CMK (cell line): ENCODE results near the gene YPEL3.
"Not testable (repeated sequence)": the region's sequence is repeated elsewhere in the genome, so short reads cannot be mapped to it uniquely, and the experiment has no call there.

ENCODE experiments used
- DNase-seq: peaks from one replicate; pipeline ENCODE4 v3.0.0-alpha.2; 2010; ENCODE audit warnings: low read depth

YPEL3 gene

GRCh38 chr16:30116291-30117207, 20.5 kb upstream of the YPEL3 start:
- no peak for DNase-seq

- DNase-seq: no peak
These were observed 19.2 kb upstream of the YPEL3 start for GRCh38 chr16:30115238-30115637.

GRCh38 chr16:30114833-30115232, 18.8 kb upstream of the YPEL3 start:
- DNase-seq: not testable (repeated sequence)

- no peak for DNase-seq
These were observed 18.4 kb upstream of the YPEL3 start for GRCh38 chr16:30114411-30114810.

- no peak for DNase-seq
These were observed 17.8 kb upstream of the YPEL3 start for GRCh38 chr16:30113711-30114333.

GRCh38 chr16:30113031-30113710, 17.2 kb upstream of the YPEL3 start, which contains the start of gene GDPD3:
Gene GDPD3 (minus strand): TSS chr16:30113537. CDS start chr16:30113478, 59 bp downstream.
- DNase-seq: no peak

- DNase-seq: no peak
These were observed 16.4 kb upstream of the YPEL3 start for GRCh38 chr16:30112197-30113030.

- no peak for DNase-seq
These were observed 14.6 kb upstream of the YPEL3 start for GRCh38 chr16:30110661-30111060.

GRCh38 chr16:30108059-30108850, 12.2 kb upstream of the YPEL3 start:
- DNase-seq: no peak

- DNase-seq: no peak
These were observed 8.5 kb upstream of the YPEL3 start for GRCh38 chr16:30104492-30104891.

GRCh38 chr16:30104090-30104489, 8.1 kb upstream of the YPEL3 start:
- DNase-seq: no peak

GRCh38 chr16:30096862-30097563, 1.0 kb upstream of the YPEL3 start:
- DNase-seq: no peak

GRCh38 chr16:30095166-30096078, 591 bp downstream of the YPEL3 start:
- DNase-seq: no peak

- no peak for DNase-seq
These were observed 1.4 kb downstream of the YPEL3 start for GRCh38 chr16:30094541-30095165.

GRCh38 chr16:30092373-30093010, 3.5 kb downstream of the YPEL3 start:
- peak; percentile 81 for DNase-seq

- DNase-seq: peak; percentile 76
These were observed 4.3 kb downstream of the YPEL3 start, which contains the start of gene TBX6 for GRCh38 chr16:30091474-30092372. Gene TBX6 (minus strand): TSS chr16:30091924. CDS start chr16:30091193, 731 bp downstream.
